ENCODE results near the gene NTNG2.

Gene NTNG2

DNA sequence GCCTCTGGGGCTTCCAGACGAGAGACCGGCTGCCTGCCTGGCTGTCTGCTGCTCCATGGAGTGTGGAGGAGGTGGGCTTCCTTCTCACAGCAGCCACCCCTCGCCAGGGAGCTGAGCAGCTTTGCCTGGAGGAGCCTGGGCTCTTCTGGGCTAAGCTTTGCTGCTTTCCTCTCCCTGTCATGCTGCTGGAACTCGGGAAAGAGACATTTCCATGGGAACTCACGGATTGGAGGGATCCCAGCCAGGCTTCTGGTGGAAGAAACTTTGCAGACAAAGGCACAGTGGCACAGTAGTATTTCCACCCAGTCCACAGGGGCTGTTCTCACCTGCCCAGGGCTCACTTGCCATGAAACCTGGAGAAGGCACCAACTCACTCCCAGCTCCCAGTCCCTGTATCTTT is 5.6 kb upstream of the NTNG2 start:
- Histone ChIP-seq H2BK15ac (ENCODE audit: low read length) (no peak overlapping the region), H3K79me1 (ENCODE audit: low read depth, low read length) (no peaks in the 10 kb centered on the region), H3K36me3 (replicated peaks in 1 of 2; ENCODE audit: control insufficient read depth in 2 of 2, insufficient read depth in 2 of 2, low read length in 2 of 2) (no peaks in the 10 kb centered on the region), H3K18ac (ENCODE audit: low read length) (peak overlapping the region; percentile 4), H2BK5ac (ENCODE audit: low read length) (no peak overlapping the region), H2BK12ac (ENCODE audit: low read length) (no peak overlapping the region), H3K9me3 (replicated peaks in 1 of 2; ENCODE audit: control insufficient read depth in 2 of 2, insufficient read depth in 1 of 2, low read depth in 1 of 2, low read length in 2 of 2) (no peaks in the 10 kb centered on the region), H3K23ac (ENCODE audit: low read depth, low read length, poor library complexity) (no peak overlapping the region), H2BK120ac (ENCODE audit: low read depth, low read length) (no peak overlapping the region), H4K8ac (ENCODE audit: low read depth, low read length) (no peak overlapping the region), H2AFZ (ENCODE audit: low read length) (no peak overlapping the region), H3K4me3 (ENCODE audit: low read length in 2 of 2) (no peak overlapping the region), H3K14ac (ENCODE audit: low read length) (no peak overlapping the region), H3K4me1 (ENCODE audit: control insufficient read depth in 2 of 2, insufficient read depth in 1 of 2, low read depth in 1 of 2, low read length in 2 of 2) (peaks cover 7 to 9% of the 10 kb centered on the region in 2 donors), H3K4me2 (ENCODE audit: insufficient read depth, low read length, poor library complexity, severe bottlenecking) (no peak overlapping the region), H3K27ac (replicated peaks; ENCODE audit: low read length) (no peak overlapping the region), H3K27me3 (ENCODE audit: control insufficient read depth in 3 of 3, insufficient read depth in 3 of 3, low read depth in 1 of 3, low read length in 3 of 3) (peaks cover 2 to 93% (median 13%) of the 10 kb centered on the region in 3 experiments), H4K91ac (ENCODE audit: low read depth, low read length, poor library complexity) (no peak overlapping the region), H2AK5ac (ENCODE audit: low read depth, low read length) (no peak overlapping the region), H3K4ac (ENCODE audit: low read length) (no peak overlapping the region), H3K9ac (ENCODE audit: low read depth, low read length, poor library complexity) (no peak overlapping the region)
- no CpG with 5 or more reads among the region's 5 CpGs for WGBS, 2 donors (ENCODE audit: extremely low coverage in 2 of 2, insufficient read length in 2 of 2, insufficient replicate concordance in 1 of 2)
- no peak for DNase-seq (ENCODE audit: low spot score)

DNA sequence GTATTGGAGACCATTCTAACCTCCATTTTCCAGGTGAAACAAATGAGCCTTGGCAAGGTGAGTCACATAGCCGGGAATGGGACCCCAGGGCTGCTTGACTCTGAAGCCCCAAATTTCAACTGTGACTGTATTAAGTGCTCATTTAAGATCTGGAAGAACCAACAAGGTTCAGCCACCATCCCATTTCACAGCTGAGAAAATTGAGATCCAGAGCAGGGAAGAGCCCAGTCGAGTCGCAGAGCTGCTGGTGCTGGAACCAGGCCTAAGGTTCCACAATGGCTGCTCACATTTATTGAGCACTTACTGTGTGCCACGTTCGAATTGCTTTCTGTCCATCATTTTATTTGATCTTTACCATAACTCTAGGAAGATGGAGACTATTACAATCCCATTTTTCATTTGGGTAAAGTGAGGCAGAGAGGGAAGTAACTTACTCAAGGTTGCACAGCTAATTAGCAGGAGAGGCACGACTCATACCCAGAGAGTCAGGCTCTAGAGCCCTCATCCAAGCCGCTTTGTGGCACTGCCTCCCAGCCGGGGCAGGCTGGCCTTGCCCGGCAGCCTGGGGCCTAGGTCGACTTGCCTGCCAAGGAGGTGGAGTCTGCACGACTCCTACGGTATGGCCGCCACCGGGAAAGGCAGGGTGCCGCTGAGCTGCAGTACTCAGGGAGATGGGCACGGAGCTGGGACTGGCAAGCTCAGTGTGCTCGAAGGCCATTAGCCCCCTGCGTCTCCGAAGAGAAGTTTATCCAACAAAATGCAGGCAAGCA is 4.3 kb upstream of the NTNG2 start:
- Histone ChIP-seq H2BK120ac (ENCODE audit: low read depth, low read length) (no peak overlapping the region), H3K4me3 (ENCODE audit: low read length in 2 of 2) (no peak overlapping the region), H3K18ac (ENCODE audit: low read length) (peak overlapping the region; percentile 62), H3K23ac (ENCODE audit: low read depth, low read length, poor library complexity) (no peak overlapping the region), H3K4ac (ENCODE audit: low read length) (no peak overlapping the region), H4K91ac (ENCODE audit: low read depth, low read length, poor library complexity) (no peak overlapping the region), H3K9ac (ENCODE audit: low read depth, low read length, poor library complexity) (no peak overlapping the region), H2BK5ac (ENCODE audit: low read length) (no peak overlapping the region), H4K8ac (ENCODE audit: low read depth, low read length) (no peak overlapping the region), H3K27me3 (ENCODE audit: control insufficient read depth in 3 of 3, insufficient read depth in 3 of 3, low read depth in 1 of 3, low read length in 3 of 3) (peaks cover 5 to 93% (median 22%) of the 10 kb centered on the region in 3 experiments), H2AFZ (ENCODE audit: low read length) (no peak overlapping the region), H2BK12ac (ENCODE audit: low read length) (no peak overlapping the region), H3K79me1 (ENCODE audit: low read depth, low read length) (no peaks in the 10 kb centered on the region), H3K9me3 (replicated peaks in 1 of 2; ENCODE audit: control insufficient read depth in 2 of 2, insufficient read depth in 1 of 2, low read depth in 1 of 2, low read length in 2 of 2) (no peaks in the 10 kb centered on the region), H3K27ac (replicated peaks; ENCODE audit: low read length) (no peak overlapping the region), H2BK15ac (ENCODE audit: low read length) (no peak overlapping the region), H3K4me1 (ENCODE audit: control insufficient read depth in 2 of 2, insufficient read depth in 1 of 2, low read depth in 1 of 2, low read length in 2 of 2) (peaks cover 7 to 12% of the 10 kb centered on the region in 2 donors), H3K4me2 (ENCODE audit: insufficient read depth, low read length, poor library complexity, severe bottlenecking) (no peak overlapping the region), H3K36me3 (replicated peaks in 1 of 2; ENCODE audit: control insufficient read depth in 2 of 2, insufficient read depth in 2 of 2, low read length in 2 of 2) (no peaks in the 10 kb centered on the region), H3K14ac (ENCODE audit: low read length) (no peak overlapping the region), H2AK5ac (ENCODE audit: low read depth, low read length) (no peak overlapping the region)
- WGBS, 2 donors (ENCODE audit: extremely low coverage in 2 of 2, insufficient read length in 2 of 2, insufficient replicate concordance in 1 of 2): no CpG with 5 or more reads among the region's 19 CpGs
- DNase-seq (ENCODE audit: low spot score): no peak

DNA sequence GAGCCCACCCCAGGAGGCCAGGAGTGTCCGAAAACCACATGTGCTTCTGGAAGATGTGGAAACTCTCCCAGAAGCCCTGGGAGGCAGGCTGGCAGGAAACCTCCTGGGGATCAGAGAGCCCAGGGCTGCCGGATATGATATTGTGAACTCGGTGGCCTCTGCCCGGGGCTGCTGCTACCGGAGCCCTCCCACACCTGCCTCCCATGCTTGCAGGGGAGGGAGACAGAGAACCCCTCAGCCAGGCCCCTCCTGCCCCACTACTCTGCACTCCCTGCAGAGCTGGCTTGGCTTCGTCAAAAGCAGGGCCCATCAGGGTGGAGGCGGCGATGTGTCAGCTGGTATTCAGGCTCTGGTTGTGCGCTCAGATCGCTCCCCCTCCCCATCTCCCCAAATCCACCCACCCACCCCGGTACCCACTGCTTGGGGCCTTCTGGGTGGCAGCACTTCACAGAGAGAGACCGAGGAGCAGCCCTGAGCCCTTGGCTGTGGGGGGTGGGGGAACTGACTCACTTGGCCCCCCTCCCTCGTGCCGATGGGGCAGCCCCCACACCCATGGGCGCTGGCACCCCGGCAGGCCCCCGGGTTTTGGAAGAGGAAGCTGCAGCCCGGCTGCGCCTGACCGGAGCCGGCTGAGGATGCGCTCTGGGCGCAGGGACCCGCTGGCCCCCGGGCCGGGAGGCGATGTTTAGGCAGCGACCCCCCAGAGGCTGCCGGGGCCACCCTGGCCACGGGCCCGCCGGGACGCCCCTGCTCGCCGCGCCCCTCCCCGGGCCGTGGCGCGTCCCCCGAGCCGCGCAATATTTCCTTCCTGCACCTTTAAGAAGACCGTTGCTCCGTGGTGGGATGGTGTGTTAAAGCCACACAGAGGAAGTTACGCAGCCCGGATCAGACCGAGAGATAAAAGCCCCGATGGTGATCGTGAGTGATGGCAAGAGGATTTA is 786 bp upstream of the NTNG2 start:
- no peak overlapping the region for H4K8ac ChIP-seq (ENCODE audit: low read depth, low read length)
- peaks cover 2 to 21% of the 10 kb centered on the region in 2 donors for H3K4me1 ChIP-seq (ENCODE audit: control insufficient read depth in 2 of 2, insufficient read depth in 1 of 2, low read depth in 1 of 2, low read length in 2 of 2)
- peak overlapping the region; percentile 5 for H3K14ac ChIP-seq (ENCODE audit: low read length)
- peak overlapping the region; percentile 53 for H3K23ac ChIP-seq (ENCODE audit: low read depth, low read length, poor library complexity)
- no peaks in the 10 kb centered on the region for H3K9me3 ChIP-seq (replicated peaks in 1 of 2; ENCODE audit: control insufficient read depth in 2 of 2, insufficient read depth in 1 of 2, low read depth in 1 of 2, low read length in 2 of 2)
- H3K18ac ChIP-seq (ENCODE audit: low read length): peak overlapping the region; percentile 77
- no peak overlapping the region for H2BK120ac ChIP-seq (ENCODE audit: low read depth, low read length)
- DNase-seq (ENCODE audit: low spot score): peak; percentile 35
- H2BK12ac ChIP-seq (ENCODE audit: low read length): no peak overlapping the region
- no peaks in the 10 kb centered on the region for H3K79me1 ChIP-seq (ENCODE audit: low read depth, low read length)
- H3K9ac ChIP-seq (ENCODE audit: low read depth, low read length, poor library complexity): peak overlapping the region; percentile 10
- H2AK5ac ChIP-seq (ENCODE audit: low read depth, low read length): peak overlapping the region; percentile 37
- H3K36me3 ChIP-seq (replicated peaks in 1 of 2; ENCODE audit: control insufficient read depth in 2 of 2, insufficient read depth in 2 of 2, low read length in 2 of 2): no peaks in the 10 kb centered on the region
- no peak overlapping the region for H4K91ac ChIP-seq (ENCODE audit: low read depth, low read length, poor library complexity)
- H3K4me2 ChIP-seq (ENCODE audit: insufficient read depth, low read length, poor library complexity, severe bottlenecking): peak overlapping the region; percentile 94
- H3K4me3 ChIP-seq (ENCODE audit: low read length in 2 of 2): peak overlapping the region; percentile 40 to 72
- peaks cover 10 to 94% (median 56%) of the 10 kb centered on the region in 3 experiments for H3K27me3 ChIP-seq (ENCODE audit: control insufficient read depth in 3 of 3, insufficient read depth in 3 of 3, low read depth in 1 of 3, low read length in 3 of 3)
- peak overlapping the region; percentile 19 for H2BK5ac ChIP-seq (ENCODE audit: low read length)
- H2AFZ ChIP-seq (ENCODE audit: low read length): peak overlapping the region; percentile 93
- H3K4ac ChIP-seq (ENCODE audit: low read length): no peak overlapping the region
- no peak overlapping the region for H3K27ac ChIP-seq (replicated peaks; ENCODE audit: low read length)
- no CpG with 5 or more reads among the region's 50 CpGs for WGBS, 2 donors (ENCODE audit: extremely low coverage in 2 of 2, insufficient read length in 2 of 2, insufficient replicate concordance in 1 of 2)
- H2BK15ac ChIP-seq (ENCODE audit: low read length): peak overlapping the region; percentile 34
